ENCODE results near the gene DCT. TPM values are rescaled to one million over a fixed set of nuclear protein-coding genes. Genes with fewer than 3 reads are reported as not detected.

Gene DCT
- total RNA-seq, 1 experiment from 2014 or later: not detected

DNA sequence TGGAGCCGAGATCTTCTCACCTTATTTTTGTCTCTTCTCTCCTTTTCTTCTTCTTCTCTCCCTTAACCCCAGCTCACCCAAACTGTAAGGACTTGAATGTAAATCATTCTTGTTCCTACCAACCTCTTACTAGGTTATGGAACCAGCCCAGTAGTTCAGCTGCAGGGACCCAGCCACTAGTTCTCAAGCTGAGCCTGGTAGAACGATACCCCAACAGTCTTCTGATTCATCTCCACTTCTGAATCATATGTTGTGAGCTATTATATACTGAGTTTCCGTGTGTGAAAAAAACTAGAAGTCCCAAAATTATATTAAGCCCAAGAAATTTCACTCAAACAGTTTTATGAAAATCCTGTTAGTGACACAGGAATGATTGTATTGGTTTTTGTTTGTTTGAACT is 67.7 kb downstream of the DCT start:
- Histone ChIP-seq H3K27me3 (replicated peaks; ENCODE audit: insufficient read depth, low read depth, low read length, poor library complexity) (no peaks in the 10 kb centered on the region), H3K9me3 (ENCODE audit: low read depth, low read length, poor library complexity, severe bottlenecking) (no peaks in the 10 kb centered on the region), H3K4me1 (ENCODE audit: insufficient read depth, low read length, poor library complexity, severe bottlenecking) (peaks cover 8% of the 10 kb centered on the region), H3K36me3 (ENCODE audit: insufficient read depth, low read length, poor library complexity, severe bottlenecking) (no peaks in the 10 kb centered on the region), H3K4me3 (ENCODE audit: low read depth, low read length, poor library complexity, severe bottlenecking) (no peak overlapping the region), H3K27ac (ENCODE audit: low read depth, low read length, poor library complexity, severe bottlenecking) (no peak overlapping the region)
- CTCF ChIA-PET: no interaction called here
- DNase-seq (ENCODE audit: low spot score): no peak
- intact Hi-C loops (cut with micrococcal nuclease; ENCODE audit: unreplicated experiment): no loop called here
- POLR2A ChIA-PET (ENCODE audit: low non-redundant PET): interaction anchor here (0.6 kb wide), 2 partner anchors 1641 to 1871 kb away, joined by 3 to 7 read pairs; no protein-coding TSS in a partner anchor
- BruUV-seq (replicated peaks): no TSS peak
- TF ChIP-seq EZH2 (IDR thresholded peaks at IDR 0.05; ENCODE audit: borderline replicate concordance, low read depth, low read length, poor library complexity, severe bottlenecking): no peak
- TF ChIP-seq, protein P1, sequence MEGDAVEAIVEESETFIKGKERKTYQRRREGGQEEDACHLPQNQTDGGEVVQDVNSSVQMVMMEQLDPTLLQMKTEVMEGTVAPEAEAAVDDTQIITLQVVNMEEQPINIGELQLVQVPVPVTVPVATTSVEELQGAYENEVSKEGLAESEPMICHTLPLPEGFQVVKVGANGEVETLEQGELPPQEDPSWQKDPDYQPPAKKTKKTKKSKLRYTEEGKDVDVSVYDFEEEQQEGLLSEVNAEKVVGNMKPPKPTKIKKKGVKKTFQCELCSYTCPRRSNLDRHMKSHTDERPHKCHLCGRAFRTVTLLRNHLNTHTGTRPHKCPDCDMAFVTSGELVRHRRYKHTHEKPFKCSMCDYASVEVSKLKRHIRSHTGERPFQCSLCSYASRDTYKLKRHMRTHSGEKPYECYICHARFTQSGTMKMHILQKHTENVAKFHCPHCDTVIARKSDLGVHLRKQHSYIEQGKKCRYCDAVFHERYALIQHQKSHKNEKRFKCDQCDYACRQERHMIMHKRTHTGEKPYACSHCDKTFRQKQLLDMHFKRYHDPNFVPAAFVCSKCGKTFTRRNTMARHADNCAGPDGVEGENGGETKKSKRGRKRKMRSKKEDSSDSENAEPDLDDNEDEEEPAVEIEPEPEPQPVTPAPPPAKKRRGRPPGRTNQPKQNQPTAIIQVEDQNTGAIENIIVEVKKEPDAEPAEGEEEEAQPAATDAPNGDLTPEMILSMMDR (conservative IDR thresholded peaks at IDR 0.05; ENCODE audit: low read depth, low read length): no peak

DNA sequence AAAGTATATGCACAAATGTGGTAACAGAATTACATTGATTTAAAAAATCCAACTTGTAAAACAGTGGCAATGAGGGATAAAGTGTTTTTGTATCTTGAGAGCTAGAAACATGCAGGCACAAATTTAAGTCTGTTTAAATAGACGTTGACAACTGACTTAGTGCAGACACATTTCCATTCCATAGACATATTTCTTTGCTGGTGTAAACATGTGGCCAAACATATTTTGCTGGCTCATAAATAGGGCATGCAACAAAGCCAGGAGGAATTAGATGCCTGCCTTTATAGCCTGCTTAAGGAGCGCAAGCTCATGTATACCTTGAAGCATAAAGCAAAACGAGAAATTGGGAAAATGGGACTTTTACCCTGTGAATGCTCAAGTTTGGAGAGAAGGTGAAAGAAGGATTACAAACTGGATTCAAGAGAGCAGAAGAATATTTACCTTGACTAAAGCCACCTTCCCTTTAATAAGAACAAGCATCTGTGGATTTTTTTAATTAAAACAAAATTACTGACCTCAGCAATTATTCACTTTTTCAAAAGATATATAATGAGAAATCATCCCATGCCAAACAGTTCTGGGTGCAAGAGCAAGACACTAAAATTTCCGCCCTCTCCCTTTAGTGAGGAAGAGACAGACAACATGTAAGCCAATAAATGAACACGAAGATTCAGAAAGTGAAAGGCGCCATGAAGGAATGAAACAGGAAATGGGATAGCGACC is 71.0 kb downstream of the DCT start:
- intact Hi-C loops (cut with micrococcal nuclease; ENCODE audit: unreplicated experiment): no loop called here
- TF ChIP-seq, protein P1 (conservative IDR thresholded peaks at IDR 0.05; ENCODE audit: low read depth, low read length): no peak
- no peak for TF ChIP-seq EZH2 (IDR thresholded peaks at IDR 0.05; ENCODE audit: borderline replicate concordance, low read depth, low read length, poor library complexity, severe bottlenecking)
- Histone ChIP-seq H3K27ac (ENCODE audit: low read depth, low read length, poor library complexity, severe bottlenecking) (no peak overlapping the region), H3K36me3 (ENCODE audit: insufficient read depth, low read length, poor library complexity, severe bottlenecking) (no peaks in the 10 kb centered on the region), H3K4me3 (ENCODE audit: low read depth, low read length, poor library complexity, severe bottlenecking) (no peak overlapping the region), H3K9me3 (ENCODE audit: low read depth, low read length, poor library complexity, severe bottlenecking) (no peaks in the 10 kb centered on the region), H3K4me1 (ENCODE audit: insufficient read depth, low read length, poor library complexity, severe bottlenecking) (no peaks in the 10 kb centered on the region), H3K27me3 (replicated peaks; ENCODE audit: insufficient read depth, low read depth, low read length, poor library complexity) (no peaks in the 10 kb centered on the region)
- ChIA-PET CTCF (no interaction called here), POLR2A (ENCODE audit: low non-redundant PET) (no interaction called here)
- no TSS peak for BruUV-seq (replicated peaks)
- no peak for DNase-seq (ENCODE audit: low spot score)

DNA sequence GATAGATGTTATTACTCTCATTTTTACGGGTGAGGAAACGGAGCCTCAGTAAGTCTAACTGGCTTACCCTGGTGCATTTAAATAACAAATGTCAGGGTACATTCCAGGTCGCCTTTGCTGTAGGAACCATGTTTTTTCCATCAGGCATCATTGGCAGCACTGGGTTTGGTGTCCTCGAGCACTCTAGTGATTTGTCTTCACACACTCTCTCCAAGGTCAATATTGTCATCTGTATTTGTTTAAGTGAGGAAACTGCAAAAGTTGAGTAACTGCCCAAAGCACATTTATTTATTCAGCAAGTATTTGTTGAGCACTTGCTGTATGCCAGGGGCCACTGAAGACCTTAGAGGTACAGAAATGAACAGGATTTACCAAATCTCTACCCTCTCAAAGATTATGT is 78.6 kb downstream of the DCT start:
- H3K4me3 ChIP-seq (ENCODE audit: low read depth, low read length, poor library complexity, severe bottlenecking): no peak overlapping the region
- intact Hi-C loops (cut with micrococcal nuclease; ENCODE audit: unreplicated experiment): no loop called here
- ChIA-PET CTCF (no interaction called here), POLR2A (ENCODE audit: low non-redundant PET) (no interaction called here)
- no peaks in the 10 kb centered on the region for H3K36me3 ChIP-seq (ENCODE audit: insufficient read depth, low read length, poor library complexity, severe bottlenecking)
- no peak for DNase-seq (ENCODE audit: low spot score)
- H3K4me1 ChIP-seq (ENCODE audit: insufficient read depth, low read length, poor library complexity, severe bottlenecking): no peaks in the 10 kb centered on the region
- BruUV-seq (replicated peaks): no TSS peak
- H3K27ac ChIP-seq (ENCODE audit: low read depth, low read length, poor library complexity, severe bottlenecking): no peak overlapping the region
- no peaks in the 10 kb centered on the region for H3K27me3 ChIP-seq (replicated peaks; ENCODE audit: insufficient read depth, low read depth, low read length, poor library complexity)
- H3K9me3 ChIP-seq (ENCODE audit: low read depth, low read length, poor library complexity, severe bottlenecking): no peaks in the 10 kb centered on the region
- TF ChIP-seq, protein P1 (conservative IDR thresholded peaks at IDR 0.05; ENCODE audit: low read depth, low read length): no peak
- TF ChIP-seq EZH2 (IDR thresholded peaks at IDR 0.05; ENCODE audit: borderline replicate concordance, low read depth, low read length, poor library complexity, severe bottlenecking): no peak
